Neural crest cell (in vitro differentiated cells): ENCODE data around the gene SH3PXD2A. TPM values are rescaled to one million over a fixed set of nuclear protein-coding genes. Genes with fewer than 3 reads are reported as not detected.

Source experiments
- DNase-seq: peaks from one replicate; pipeline ENCODE4 v3.0.0; 2021; ENCODE audit warnings: low read depth, mixed read lengths, low spot score
- H3K27ac Mint-ChIP-seq: one replicate; pipeline ENCODE4 v1.8.0; 2021; ENCODE audit warnings: mild to moderate bottlenecking, mixed read lengths; ENCODE audit not compliant: unreplicated experiment
- H3K27me3 Mint-ChIP-seq: 2 replicates; pipeline ENCODE4 v1.8.0; 2021; ENCODE audit warnings: low read depth, mild to moderate bottlenecking, mixed read lengths
- H3K36me3 Mint-ChIP-seq: 2 replicates; pipeline ENCODE4 v1.8.0; 2021; ENCODE audit warnings: low read depth, mild to moderate bottlenecking, mixed read lengths
- H3K4me1 Mint-ChIP-seq: 2 replicates; pipeline ENCODE4 v1.8.0; 2021; ENCODE audit warnings: mixed read lengths
- H3K4me3 Mint-ChIP-seq: one replicate; pipeline ENCODE4 v1.8.0; 2021; ENCODE audit warnings: mild to moderate bottlenecking, mixed read lengths
- H3K9me3 Mint-ChIP-seq: 2 replicates; pipeline ENCODE4 v1.8.0; 2021; ENCODE audit warnings: mixed read lengths
- total RNA-seq: library from RNA; stranded (reverse); gene quantifications from 2 replicates; pipeline ENCODE4 v1.2.1, GENCODE V29; 2021
- TF ChIP-seq, protein P1 (sequence below): fragments of 200-600 bp; sonication (generic); conservative IDR thresholded peaks from 2 replicates; pipeline ENCODE4 v1.5.0; 2021; ENCODE audit warnings: antibody characterized with exemption, mild to moderate bottlenecking

SH3PXD2A gene
- total RNA-seq, 1 donor from 2014 or later, result 22.8 TPM

GRCh38 chr10:103548581-103549348 is 306.6 kb downstream of the SH3PXD2A start:
- Mint-ChIP-seq H3K27ac (peak overlapping the region; percentile 19), H3K36me3 (no peaks in the 10 kb centered on the region), H3K4me1 (peaks cover 4% of the 10 kb centered on the region), H3K4me3 (no peak overlapping the region), H3K9me3 (no peaks in the 10 kb centered on the region), H3K27me3 (no peaks in the 10 kb centered on the region)
- no peak for DNase-seq
- TF ChIP-seq, protein P1, sequence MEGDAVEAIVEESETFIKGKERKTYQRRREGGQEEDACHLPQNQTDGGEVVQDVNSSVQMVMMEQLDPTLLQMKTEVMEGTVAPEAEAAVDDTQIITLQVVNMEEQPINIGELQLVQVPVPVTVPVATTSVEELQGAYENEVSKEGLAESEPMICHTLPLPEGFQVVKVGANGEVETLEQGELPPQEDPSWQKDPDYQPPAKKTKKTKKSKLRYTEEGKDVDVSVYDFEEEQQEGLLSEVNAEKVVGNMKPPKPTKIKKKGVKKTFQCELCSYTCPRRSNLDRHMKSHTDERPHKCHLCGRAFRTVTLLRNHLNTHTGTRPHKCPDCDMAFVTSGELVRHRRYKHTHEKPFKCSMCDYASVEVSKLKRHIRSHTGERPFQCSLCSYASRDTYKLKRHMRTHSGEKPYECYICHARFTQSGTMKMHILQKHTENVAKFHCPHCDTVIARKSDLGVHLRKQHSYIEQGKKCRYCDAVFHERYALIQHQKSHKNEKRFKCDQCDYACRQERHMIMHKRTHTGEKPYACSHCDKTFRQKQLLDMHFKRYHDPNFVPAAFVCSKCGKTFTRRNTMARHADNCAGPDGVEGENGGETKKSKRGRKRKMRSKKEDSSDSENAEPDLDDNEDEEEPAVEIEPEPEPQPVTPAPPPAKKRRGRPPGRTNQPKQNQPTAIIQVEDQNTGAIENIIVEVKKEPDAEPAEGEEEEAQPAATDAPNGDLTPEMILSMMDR, result no peak

GRCh38 chr10:103548006-103548405 is 307.4 kb downstream of the SH3PXD2A start:
- Mint-ChIP-seq H3K9me3 (no peaks in the 10 kb centered on the region), H3K4me3 (no peak overlapping the region), H3K36me3 (no peaks in the 10 kb centered on the region), H3K4me1 (peaks cover 10% of the 10 kb centered on the region), H3K27me3 (peaks cover 2% of the 10 kb centered on the region), H3K27ac (no peak overlapping the region)
- TF ChIP-seq, protein P1, result no peak
- DNase-seq, result no peak

GRCh38 chr10:103547391-103547946 is 307.9 kb downstream of the SH3PXD2A start:
- Mint-ChIP-seq H3K36me3 (no peaks in the 10 kb centered on the region), H3K4me1 (peaks cover 16% of the 10 kb centered on the region), H3K4me3 (no peak overlapping the region), H3K27me3 (peaks cover 2% of the 10 kb centered on the region), H3K9me3 (no peaks in the 10 kb centered on the region), H3K27ac (peak overlapping the region; percentile 12)
- DNase-seq, result no peak
- TF ChIP-seq, protein P1, result no peak

DNA sequence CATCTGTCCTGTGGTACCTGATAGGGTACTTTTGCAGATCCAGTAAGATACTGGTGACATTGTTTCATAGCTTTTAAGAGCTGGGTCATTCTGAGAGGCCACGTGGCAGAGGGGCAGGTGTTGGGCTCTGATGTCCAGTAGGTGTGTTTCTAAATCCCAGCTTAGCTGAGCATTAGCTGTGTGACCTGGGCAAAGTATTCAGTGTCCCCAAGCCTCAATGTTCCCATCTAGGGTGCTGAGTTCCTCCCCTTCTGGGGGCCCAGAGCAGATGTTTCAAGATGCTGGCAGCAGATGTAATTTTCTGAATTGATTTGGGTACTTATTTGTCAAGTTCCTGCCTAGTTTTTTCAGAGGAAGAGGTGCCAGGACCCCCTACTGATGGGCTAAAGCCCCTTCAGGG is 309.0 kb downstream of the SH3PXD2A start:
- H3K9me3 Mint-ChIP-seq, result no peaks in the 10 kb centered on the region
- peaks cover 16% of the 10 kb centered on the region for H3K4me1 Mint-ChIP-seq
- TF ChIP-seq, protein P1, result no peak
- H3K27ac Mint-ChIP-seq, result no peak overlapping the region
- H3K36me3 Mint-ChIP-seq, result no peaks in the 10 kb centered on the region
- no peak for DNase-seq
- H3K27me3 Mint-ChIP-seq, result peaks cover 2% of the 10 kb centered on the region
- no peak overlapping the region for H3K4me3 Mint-ChIP-seq

DNA sequence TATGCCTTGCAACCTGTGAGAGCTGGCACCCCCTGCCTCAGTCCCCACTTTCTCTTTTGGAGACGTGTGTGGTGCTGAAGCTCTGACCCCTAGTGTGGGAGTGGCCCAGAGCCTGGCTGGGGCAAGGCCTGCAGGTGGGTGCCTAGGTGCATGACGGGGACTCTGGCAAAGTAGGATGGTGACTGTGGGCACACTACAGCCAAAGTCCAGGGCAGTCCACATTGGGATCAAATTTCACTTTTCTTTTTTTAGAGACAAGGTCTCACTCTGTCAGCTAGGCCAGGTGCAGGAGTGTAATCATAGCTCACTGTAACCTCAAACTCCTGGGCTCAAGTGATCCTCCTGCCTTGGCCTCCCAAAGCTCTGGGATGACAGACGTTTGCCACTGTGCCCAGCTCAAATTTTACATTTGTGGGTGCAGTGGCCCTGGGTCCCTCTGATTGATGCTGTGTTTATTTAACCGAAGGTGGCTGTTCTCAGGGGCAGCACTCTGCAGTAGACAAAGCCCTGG is 309.6 kb downstream of the SH3PXD2A start:
- H3K27me3 Mint-ChIP-seq, result peaks cover 5% of the 10 kb centered on the region
- TF ChIP-seq, protein P1, result no peak
- DNase-seq, result no peak

More for the DNA sequence above, 309.6 kb downstream of the SH3PXD2A start:
- Mint-ChIP-seq H3K36me3 (no peaks in the 10 kb centered on the region), H3K4me3 (no peak overlapping the region), H3K27ac (no peak overlapping the region), H3K9me3 (no peaks in the 10 kb centered on the region), H3K4me1 (peaks cover 16% of the 10 kb centered on the region)
